Mucosa of rectum (tissue), 2 donors: ENCODE data around the gene ITGA2.

Experiments
- H3K27ac ChIP-seq, 2 donors: one replicate each; pipeline ENCODE4 v1.7.0; 2013; ENCODE audit warnings: inconsistent platforms in 2 of 2, low read depth in 2 of 2, low read length in 2 of 2
- H3K27me3 ChIP-seq, 2 donors: one replicate each; pipeline ENCODE4 v1.7.0; 2013; ENCODE audit warnings: low read length in 2 of 2; ENCODE audit not compliant: control insufficient read depth in 2 of 2, insufficient read depth in 2 of 2
- H3K36me3 ChIP-seq, 2 donors: one replicate each; pipeline ENCODE4 v1.7.0; 2013; ENCODE audit warnings: low read length in 2 of 2; ENCODE audit not compliant: control insufficient read depth in 2 of 2, insufficient read depth in 2 of 2
- H3K4me1 ChIP-seq, 2 donors: one replicate each; pipeline ENCODE4 v1.7.0; 2013; ENCODE audit warnings: low read length in 2 of 2, mild to moderate bottlenecking in 1 of 2; ENCODE audit not compliant: control insufficient read depth in 2 of 2, insufficient read depth in 2 of 2
- H3K4me3 ChIP-seq, 2 donors: one replicate each; pipeline ENCODE4 v1.7.0; 2013; ENCODE audit warnings: low read length in 2 of 2
- H3K9ac ChIP-seq, 2 donors: one replicate each; pipeline ENCODE4 v1.7.0; 2013; ENCODE audit warnings: low read length in 2 of 2, low read depth in 1 of 2, mild to moderate bottlenecking in 1 of 2
- H3K9me3 ChIP-seq, 2 donors: one replicate each; pipeline ENCODE4 v1.7.0; 2013; ENCODE audit warnings: low read length in 2 of 2; ENCODE audit not compliant: control insufficient read depth in 2 of 2
- donor health status: healthy.
- donor health status: Normal muscosa, but diverticular disease.

ITGA2 gene

DNA sequence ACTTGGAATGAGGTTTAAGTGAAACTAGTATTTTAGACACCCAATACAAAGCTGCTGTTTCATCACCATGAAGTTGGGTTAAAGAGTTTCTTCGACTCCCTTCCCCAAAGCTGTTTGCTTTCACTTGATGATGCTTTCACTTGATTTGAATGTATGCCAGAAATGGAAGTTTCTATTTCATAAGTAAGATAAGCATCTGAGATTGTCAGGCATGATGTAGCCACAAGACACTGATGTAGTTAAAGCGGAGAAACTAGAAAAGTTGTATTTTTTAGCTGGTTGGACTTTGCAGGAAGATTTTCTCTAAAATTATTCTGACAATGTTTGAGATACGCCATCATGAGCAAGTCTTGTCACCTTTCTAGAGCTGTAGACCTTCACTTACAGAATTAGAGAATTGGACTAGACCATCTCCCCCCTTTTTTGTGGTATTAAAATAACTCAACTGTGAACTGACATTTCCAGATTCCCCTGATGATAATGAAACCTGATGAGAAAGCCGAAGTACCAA lies 100.4 kb downstream of the ITGA2 start:
- Histone ChIP-seq H3K36me3 (peaks cover 6 to 22% of the 10 kb centered on the region in 2 donors), H3K27ac (no peak overlapping the region)

GRCh38 chr5:53090229-53090628 lies 101.1 kb downstream of the ITGA2 start:
- no peaks in the 10 kb centered on the region for H3K27me3 ChIP-seq
- no peak overlapping the region for H3K4me3 ChIP-seq
- H3K9ac ChIP-seq, result no peak overlapping the region
- H3K27ac ChIP-seq, result no peak overlapping the region
- no peaks in the 10 kb centered on the region for H3K4me1 ChIP-seq
- H3K9me3 ChIP-seq, result no peaks in the 10 kb centered on the region
- H3K36me3 ChIP-seq, result peaks cover 7 to 18% of the 10 kb centered on the region in 2 donors

More for the DNA sequence above, 100.4 kb downstream of the ITGA2 start:
- H3K27me3 ChIP-seq, result no peaks in the 10 kb centered on the region
- H3K9me3 ChIP-seq, result no peaks in the 10 kb centered on the region
- H3K4me1 ChIP-seq, result no peaks in the 10 kb centered on the region
- no peak overlapping the region for H3K4me3 ChIP-seq
- H3K9ac ChIP-seq, result no peak overlapping the region

DNA sequence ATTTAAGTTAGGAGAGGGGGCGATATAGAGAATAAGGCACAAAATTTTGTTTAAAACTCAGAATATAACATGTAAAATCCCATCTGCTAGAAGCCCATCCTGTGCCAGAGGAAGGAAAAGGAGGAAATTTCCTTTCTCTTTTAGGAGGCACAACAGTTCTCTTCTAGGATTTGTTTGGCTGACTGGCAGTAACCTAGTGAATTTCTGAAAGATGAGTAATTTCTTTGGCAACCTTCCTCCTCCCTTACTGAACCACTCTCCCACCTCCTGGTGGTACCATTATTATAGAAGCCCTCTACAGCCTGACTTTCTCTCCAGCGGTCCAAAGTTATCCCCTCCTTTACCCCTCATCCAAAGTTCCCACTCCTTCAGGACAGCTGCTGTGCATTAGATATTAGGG lies 102.1 kb downstream of the ITGA2 start:
- Histone ChIP-seq H3K9ac (no peak overlapping the region), H3K36me3 (peaks cover 9 to 16% of the 10 kb centered on the region in 2 donors), H3K27me3 (no peaks in the 10 kb centered on the region), H3K4me1 (no peaks in the 10 kb centered on the region), H3K4me3 (no peak overlapping the region), H3K9me3 (no peaks in the 10 kb centered on the region), H3K27ac (no peak overlapping the region)

DNA sequence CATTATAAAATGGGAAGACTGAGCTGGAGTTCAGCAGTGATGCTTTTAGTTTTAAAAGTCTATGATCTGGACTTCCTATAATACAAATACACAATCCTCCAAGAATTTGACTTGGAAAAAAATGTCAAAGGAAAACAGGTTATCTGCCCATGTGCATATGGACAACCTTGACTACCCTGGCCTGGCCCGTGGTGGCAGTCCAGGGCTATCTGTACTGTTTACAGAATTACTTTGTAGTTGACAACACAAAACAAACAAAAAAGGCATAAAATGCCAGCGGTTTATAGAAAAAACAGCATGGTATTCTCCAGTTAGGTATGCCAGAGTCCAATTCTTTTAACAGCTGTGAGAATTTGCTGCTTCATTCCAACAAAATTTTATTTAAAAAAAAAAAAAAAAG lies 103.1 kb downstream of the ITGA2 start:
- Histone ChIP-seq H3K4me1 (no peaks in the 10 kb centered on the region), H3K4me3 (no peak overlapping the region), H3K9me3 (no peaks in the 10 kb centered on the region), H3K9ac (no peak overlapping the region), H3K27me3 (no peaks in the 10 kb centered on the region), H3K36me3 (peaks cover 7 to 11% of the 10 kb centered on the region in 2 donors), H3K27ac (no peak overlapping the region)

GRCh38 chr5:53095217-53095616 lies 106.1 kb downstream of the ITGA2 start:
- Histone ChIP-seq H3K27ac (no peak overlapping the region), H3K4me1 (no peaks in the 10 kb centered on the region), H3K9me3 (no peaks in the 10 kb centered on the region), H3K27me3 (no peaks in the 10 kb centered on the region), H3K4me3 (no peak overlapping the region), H3K9ac (no peak overlapping the region), H3K36me3 (peaks cover 16 to 30% of the 10 kb centered on the region in 2 donors)

DNA sequence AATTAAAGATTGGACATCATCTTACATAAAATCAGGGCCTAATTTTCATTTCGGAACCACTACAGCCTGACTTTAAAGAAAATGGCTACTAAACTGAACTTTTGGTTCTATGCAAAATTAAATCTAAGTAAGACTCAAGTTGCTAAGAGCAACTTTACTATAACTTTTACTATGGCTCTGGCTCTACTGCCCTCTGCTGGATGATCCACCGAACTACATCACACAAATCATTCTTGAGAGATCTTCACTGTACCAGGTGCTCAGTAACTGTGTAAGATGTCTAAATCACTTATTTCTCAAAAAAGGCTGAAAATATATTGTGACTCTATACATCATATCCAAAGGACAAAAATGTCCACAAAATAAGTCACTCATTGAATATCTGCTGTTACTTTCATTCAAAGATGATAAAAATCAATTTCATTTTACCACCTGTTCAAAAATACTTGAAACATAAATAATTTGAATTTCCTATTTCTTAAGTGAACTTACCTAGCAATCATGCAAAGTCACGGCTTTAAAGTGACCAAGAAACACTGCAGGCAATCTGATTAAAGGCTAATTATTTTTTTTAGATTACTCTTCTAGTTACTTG lies 106.9 kb downstream of the ITGA2 start:
- Histone ChIP-seq H3K27ac (no peak overlapping the region), H3K4me3 (no peak overlapping the region), H3K9me3 (no peaks in the 10 kb centered on the region), H3K27me3 (no peaks in the 10 kb centered on the region), H3K9ac (no peak overlapping the region), H3K36me3 (peaks cover 18 to 34% of the 10 kb centered on the region in 2 donors), H3K4me1 (no peaks in the 10 kb centered on the region)

GRCh38 chr5:53099546-53099945 lies 110.4 kb downstream of the ITGA2 start:
- Histone ChIP-seq H3K27me3 (no peaks in the 10 kb centered on the region), H3K27ac (no peak overlapping the region), H3K4me3 (no peak overlapping the region), H3K36me3 (peaks cover 29 to 40% of the 10 kb centered on the region in 2 donors), H3K4me1 (no peaks in the 10 kb centered on the region), H3K9ac (no peak overlapping the region), H3K9me3 (no peaks in the 10 kb centered on the region)

DNA sequence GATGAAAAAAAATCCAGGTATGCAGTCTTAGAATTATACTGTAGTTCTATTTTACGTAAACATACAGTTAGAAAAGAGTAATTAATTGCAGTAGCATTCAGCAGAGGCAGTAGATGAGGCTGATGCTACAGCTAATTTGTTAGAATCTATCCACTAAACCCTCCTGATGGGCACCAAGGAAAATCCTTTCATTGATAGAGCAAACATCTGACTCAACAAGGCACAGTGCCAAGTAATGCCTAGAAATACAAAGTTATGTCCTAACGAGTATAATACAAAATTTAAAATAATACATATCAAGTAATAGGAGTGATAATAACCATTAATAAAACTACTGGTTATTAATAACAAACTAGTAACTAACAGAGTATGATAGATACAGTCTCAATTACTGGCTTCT lies 111.5 kb downstream of the ITGA2 start:
- Histone ChIP-seq H3K27ac (no peak overlapping the region), H3K9ac (no peak overlapping the region), H3K4me1 (no peaks in the 10 kb centered on the region), H3K36me3 (peaks cover 25 to 38% of the 10 kb centered on the region in 2 donors), H3K9me3 (no peaks in the 10 kb centered on the region), H3K27me3 (no peaks in the 10 kb centered on the region), H3K4me3 (no peak overlapping the region)

DNA sequence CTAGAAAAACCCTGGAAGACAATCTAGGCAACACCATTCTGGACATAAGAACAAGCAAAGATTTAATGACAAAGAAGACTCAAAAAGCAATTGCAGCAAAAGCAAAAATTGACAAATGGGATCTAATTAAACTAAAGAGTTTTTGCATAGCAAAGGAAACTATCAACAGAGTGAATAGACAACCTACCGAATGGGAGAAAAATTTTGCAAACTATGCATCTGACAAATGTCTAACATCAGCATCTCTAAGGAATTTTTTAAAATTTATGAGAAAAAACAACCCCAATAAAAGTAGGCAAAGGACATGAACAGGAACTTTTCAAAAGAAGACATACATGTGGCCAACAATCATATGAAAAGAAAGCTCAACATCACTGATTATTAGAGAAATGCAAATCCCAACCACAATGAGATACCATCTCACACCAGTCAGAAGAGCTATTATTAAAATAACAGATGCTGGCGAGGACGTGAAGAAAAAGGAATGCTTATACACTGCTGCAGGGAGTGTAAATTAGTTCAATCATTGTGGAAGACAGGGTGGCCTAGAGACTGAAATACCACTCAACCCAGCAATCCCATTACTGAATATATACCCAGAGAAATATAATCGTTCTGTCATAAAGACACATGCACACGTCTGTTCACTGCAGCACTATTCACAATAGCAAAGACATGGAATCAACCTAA lies 116.6 kb downstream of the ITGA2 start:
- H3K27me3 ChIP-seq, result no peaks in the 10 kb centered on the region
- H3K27ac ChIP-seq, result no peak overlapping the region
- no peaks in the 10 kb centered on the region for H3K9me3 ChIP-seq
- H3K36me3 ChIP-seq, result peaks cover 9 to 12% of the 10 kb centered on the region in 2 donors
- no peak overlapping the region for H3K9ac ChIP-seq
- H3K4me3 ChIP-seq, result no peak overlapping the region
- H3K4me1 ChIP-seq, result peaks cover 7 to 9% of the 10 kb centered on the region in 2 donors

DNA sequence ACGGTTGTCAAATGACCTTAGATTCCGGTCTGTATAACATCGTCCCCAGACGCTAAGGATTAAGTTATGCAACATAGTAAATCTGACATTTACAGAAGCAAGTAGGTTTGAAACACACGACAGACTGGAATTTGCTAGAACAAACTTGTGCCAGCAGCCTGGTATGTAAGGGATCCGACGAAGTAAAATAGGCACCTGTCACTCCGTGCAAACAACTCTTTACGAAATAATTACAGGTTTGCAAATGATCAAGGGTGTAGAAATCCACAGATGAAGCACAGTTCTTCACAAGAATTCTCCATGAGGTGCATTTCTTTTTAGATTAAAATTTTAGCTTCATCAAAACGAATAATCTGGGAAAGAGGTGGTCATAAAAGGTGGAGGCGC lies 119.9 kb downstream of the ITGA2 start:
- peak overlapping the region; percentile 29 to 74 for H3K9ac ChIP-seq
- no peaks in the 10 kb centered on the region for H3K27me3 ChIP-seq
- H3K4me3 ChIP-seq, result peak overlapping the region; percentile 75 to 99
- H3K36me3 ChIP-seq, result peaks cover 0 to 2% of the 10 kb centered on the region in 2 donors
- no peaks in the 10 kb centered on the region for H3K9me3 ChIP-seq
- H3K27ac ChIP-seq, result peak overlapping the region; percentile 52 to 53
- peaks cover 7 to 9% of the 10 kb centered on the region in 2 donors for H3K4me1 ChIP-seq
